Measurements from ENCODE around the gene TOX2. TPM values are rescaled to one million over a fixed set of nuclear protein-coding genes. Genes with fewer than 3 reads are reported as not detected.

The TOX2 gene
- total RNA-seq, 2 experiments from 2014 or later: 3.3 to 3.9 TPM

- intact Hi-C loops (cut with DNase I, micrococcal nuclease): no loop called here
- Mint-ChIP-seq H3K27ac (no peak overlapping the region), H3K4me3 (no peak overlapping the region), H3K27me3 (no peaks in the 10 kb centered on the region), H3K4me1 (ENCODE audit: low read depth) (peaks cover 25% of the 10 kb centered on the region), H3K36me3 (ENCODE audit: low read depth) (no peaks in the 10 kb centered on the region), H3K9me3 (no peaks in the 10 kb centered on the region)
- no peaks in the 10 kb centered on the region for H3K36me3 ChIP-seq (ENCODE audit: insufficient read depth, low read length)
- DNase-seq (no peak), ATAC-seq (ENCODE audit: poor library complexity) (no peak)
- ChIA-PET POLR2A (interaction anchor here (0.9 kb wide), 1 partner anchor 12 kb away, joined by 3 read pairs; no protein-coding TSS in a partner anchor), CTCF (interaction anchor here (0.6 kb wide), 1 partner anchor 28 kb away, joined by 3 read pairs; no protein-coding TSS in a partner anchor)
- TF ChIP-seq, protein P1, sequence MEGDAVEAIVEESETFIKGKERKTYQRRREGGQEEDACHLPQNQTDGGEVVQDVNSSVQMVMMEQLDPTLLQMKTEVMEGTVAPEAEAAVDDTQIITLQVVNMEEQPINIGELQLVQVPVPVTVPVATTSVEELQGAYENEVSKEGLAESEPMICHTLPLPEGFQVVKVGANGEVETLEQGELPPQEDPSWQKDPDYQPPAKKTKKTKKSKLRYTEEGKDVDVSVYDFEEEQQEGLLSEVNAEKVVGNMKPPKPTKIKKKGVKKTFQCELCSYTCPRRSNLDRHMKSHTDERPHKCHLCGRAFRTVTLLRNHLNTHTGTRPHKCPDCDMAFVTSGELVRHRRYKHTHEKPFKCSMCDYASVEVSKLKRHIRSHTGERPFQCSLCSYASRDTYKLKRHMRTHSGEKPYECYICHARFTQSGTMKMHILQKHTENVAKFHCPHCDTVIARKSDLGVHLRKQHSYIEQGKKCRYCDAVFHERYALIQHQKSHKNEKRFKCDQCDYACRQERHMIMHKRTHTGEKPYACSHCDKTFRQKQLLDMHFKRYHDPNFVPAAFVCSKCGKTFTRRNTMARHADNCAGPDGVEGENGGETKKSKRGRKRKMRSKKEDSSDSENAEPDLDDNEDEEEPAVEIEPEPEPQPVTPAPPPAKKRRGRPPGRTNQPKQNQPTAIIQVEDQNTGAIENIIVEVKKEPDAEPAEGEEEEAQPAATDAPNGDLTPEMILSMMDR (IDR thresholded peaks at IDR 0.05): no peak
- H3K27me3 ChIP-seq (ENCODE audit: control insufficient read depth in 1 of 2, insufficient read depth in 2 of 2, low read length in 2 of 2): no peaks in the 10 kb centered on the region
- no peak overlapping the region for H3K27ac ChIP-seq (ENCODE audit: low read depth in 1 of 2, low read length in 2 of 2)
- peaks cover 9% of the 10 kb centered on the region for H3K4me1 ChIP-seq (ENCODE audit: insufficient read depth, low read length)
- H3K9me3 ChIP-seq (ENCODE audit: control insufficient read depth in 1 of 2, insufficient read depth in 1 of 2, low read length in 2 of 2): no peaks in the 10 kb centered on the region
- no peak overlapping the region for H3K4me3 ChIP-seq (ENCODE audit: low read length)
Measured at GRCh38 chr20:43987018-43987417, 72.4 kb downstream of the TOX2 start.

DNA sequence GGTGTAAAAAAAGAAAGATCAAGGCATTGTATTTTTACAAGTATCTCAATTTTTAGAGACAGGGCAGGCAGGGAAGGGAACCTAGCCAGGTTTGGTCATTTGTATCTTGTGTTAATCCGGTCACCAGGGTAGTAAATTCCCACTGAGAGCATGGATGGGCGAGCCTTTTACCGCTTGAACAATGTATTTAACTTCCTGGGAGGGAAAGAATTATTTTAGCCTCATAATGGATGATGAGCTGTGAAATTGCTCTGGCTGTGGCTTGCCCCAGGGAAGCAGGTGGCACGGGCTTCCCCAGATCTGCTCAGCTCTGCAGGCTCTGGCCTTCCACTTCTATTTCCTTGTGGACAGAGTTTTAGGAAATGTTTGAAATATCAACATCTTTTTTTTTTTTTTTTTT is 72.9 kb downstream of the TOX2 start:
- no peaks in the 10 kb centered on the region for H3K9me3 ChIP-seq (ENCODE audit: control insufficient read depth in 1 of 2, insufficient read depth in 1 of 2, low read length in 2 of 2)
- no peak overlapping the region for H3K27ac Mint-ChIP-seq
- no peak overlapping the region for H3K4me3 ChIP-seq (ENCODE audit: low read length)
- DNase-seq (no peak), ATAC-seq (ENCODE audit: poor library complexity) (no peak)
- H3K4me1 ChIP-seq (ENCODE audit: insufficient read depth, low read length): peaks cover 9% of the 10 kb centered on the region
- no peaks in the 10 kb centered on the region for H3K36me3 Mint-ChIP-seq (ENCODE audit: low read depth)
- no peaks in the 10 kb centered on the region for H3K27me3 ChIP-seq (ENCODE audit: control insufficient read depth in 1 of 2, insufficient read depth in 2 of 2, low read length in 2 of 2)
- no peak overlapping the region for H3K27ac ChIP-seq (ENCODE audit: low read depth in 1 of 2, low read length in 2 of 2)
- H3K4me1 Mint-ChIP-seq (ENCODE audit: low read depth): peaks cover 20% of the 10 kb centered on the region
- H3K36me3 ChIP-seq (ENCODE audit: insufficient read depth, low read length): no peaks in the 10 kb centered on the region
- no peaks in the 10 kb centered on the region for H3K27me3 Mint-ChIP-seq
- H3K9me3 Mint-ChIP-seq: no peaks in the 10 kb centered on the region
- TF ChIP-seq, protein P1 (IDR thresholded peaks at IDR 0.05): no peak
- POLR2A ChIA-PET: interaction anchor here (0.9 kb wide), 1 partner anchor 12 kb away, joined by 3 read pairs; no protein-coding TSS in a partner anchor
- intact Hi-C loops (cut with DNase I, micrococcal nuclease): no loop called here
- CTCF ChIA-PET: interaction anchor here (0.6 kb wide), 1 partner anchor 27 kb away, joined by 3 read pairs; no protein-coding TSS in a partner anchor
- no peak overlapping the region for H3K4me3 Mint-ChIP-seq

DNA sequence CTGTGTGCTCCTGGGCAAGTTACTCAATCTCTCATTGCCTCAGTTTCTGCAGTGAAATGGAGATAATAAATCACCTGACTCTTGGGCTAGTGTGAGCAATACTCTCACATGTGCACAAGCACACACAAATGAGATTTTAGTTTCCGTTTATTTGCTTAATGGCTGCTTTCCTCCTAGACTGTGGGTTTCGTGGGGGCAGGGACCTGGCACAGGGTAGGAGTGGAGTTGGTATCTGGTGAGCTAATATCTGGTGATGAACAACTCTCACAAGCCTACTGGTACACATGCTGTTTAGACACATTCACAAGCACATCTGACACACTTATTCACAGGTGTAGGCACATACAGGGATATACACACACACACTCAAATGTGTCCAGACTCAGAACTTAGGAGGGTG is 73.8 kb downstream of the TOX2 start:
- no peaks in the 10 kb centered on the region for H3K27me3 Mint-ChIP-seq
- ATAC-seq (ENCODE audit: poor library complexity): no peak
- H3K4me1 Mint-ChIP-seq (ENCODE audit: low read depth): peaks cover 15% of the 10 kb centered on the region
- H3K36me3 Mint-ChIP-seq (ENCODE audit: low read depth): no peaks in the 10 kb centered on the region
- Histone ChIP-seq H3K27me3 (ENCODE audit: control insufficient read depth in 1 of 2, insufficient read depth in 2 of 2, low read length in 2 of 2) (no peaks in the 10 kb centered on the region), H3K4me1 (ENCODE audit: insufficient read depth, low read length) (peaks cover 5% of the 10 kb centered on the region), H3K4me3 (ENCODE audit: low read length) (no peak overlapping the region), H3K36me3 (ENCODE audit: insufficient read depth, low read length) (no peaks in the 10 kb centered on the region), H3K9me3 (ENCODE audit: control insufficient read depth in 1 of 2, insufficient read depth in 1 of 2, low read length in 2 of 2) (no peaks in the 10 kb centered on the region), H3K27ac (ENCODE audit: low read depth in 1 of 2, low read length in 2 of 2) (no peak overlapping the region)
- no peaks in the 10 kb centered on the region for H3K9me3 Mint-ChIP-seq
- POLR2A ChIA-PET: interaction anchor here (0.8 kb wide), 1 partner anchor 39 kb away, joined by 3 read pairs; no protein-coding TSS in a partner anchor
- TF ChIP-seq, protein P1 (IDR thresholded peaks at IDR 0.05): no peak
- H3K4me3 Mint-ChIP-seq: no peak overlapping the region
- no peak overlapping the region for H3K27ac Mint-ChIP-seq
- DNase-seq: no peak
- CTCF ChIA-PET: no interaction called here
- intact Hi-C loops (cut with DNase I, micrococcal nuclease): no loop called here
